H1 (cell line): ENCODE results near the gene HIGD2A. TPM values are rescaled to one million over a fixed set of nuclear protein-coding genes. Genes with fewer than 3 reads are reported as not detected.

Experiments used
- CTCF ChIA-PET: fragments of 300-600 bp; sonication (Branson Sonifier 250); formaldehyde crosslinking; loops from one replicate; lab custom pipeline; 2021; ENCODE audit not compliant: partially characterized antibody; lab: Charles Lee
- POLR2A ChIA-PET: fragments of 300-600 bp; sonication (Branson Sonifier 250); formaldehyde crosslinking; loops from one replicate; lab custom pipeline; 2021; ENCODE audit warnings: inconsistent platforms; ENCODE audit not compliant: partially characterized antibody; lab: Charles Lee
- DNase-seq, 2 experiments: peaks; one replicate each; pipeline versions ENCODE4 v3.0.0 to v3.0.0-alpha.2; 2010 to 2022; ENCODE audit warnings: low spot score in 2 of 2, low read depth in 1 of 2, mixed read lengths in 1 of 2
- FAIRE-seq: peaks from 2 replicates; lab custom pipeline; 2011; peaks lifted over from hg19 to GRCh38; lab: Jason Lieb, UNC
- H2AFZ ChIP-seq: 2 replicates; pipeline ENCODE4 v1.8.1; 2012; ENCODE audit warnings: low read length, inconsistent platforms
- H2AK5ac ChIP-seq: 2 replicates; pipeline ENCODE4 v1.6.1; 2013; ENCODE audit warnings: low read depth, low read length
- H2BK120ac ChIP-seq: replicated peaks from 2 replicates; pipeline ENCODE3; 2013; ENCODE audit warnings: low read depth, low read length, inconsistent platforms
- H2BK12ac ChIP-seq: 2 replicates; pipeline ENCODE4 v1.6.1; 2013; ENCODE audit warnings: low read depth, low read length
- H2BK15ac ChIP-seq: 2 replicates; pipeline ENCODE4 v1.6.1; 2013; ENCODE audit warnings: low read length
- H2BK20ac ChIP-seq: 2 replicates; pipeline ENCODE4 v1.6.1; 2013; ENCODE audit warnings: low read length
- H2BK5ac ChIP-seq: 2 replicates; pipeline ENCODE4 v1.6.1; 2013; ENCODE audit warnings: low read depth, low read length
- H3K14ac ChIP-seq: 2 replicates; pipeline ENCODE4 v1.6.1; 2013; ENCODE audit warnings: inconsistent platforms; ENCODE audit not compliant: insufficient read length
- H3K18ac ChIP-seq: 2 replicates; pipeline ENCODE4 v1.6.1; 2013; ENCODE audit warnings: low read length; ENCODE audit errors: extremely low read depth
- H3K23ac ChIP-seq: 2 replicates; pipeline ENCODE4 v1.6.1; 2013; ENCODE audit warnings: inconsistent platforms; ENCODE audit not compliant: insufficient read length
- H3K23me2 ChIP-seq: 2 replicates; pipeline ENCODE4 v1.6.1; 2013; ENCODE audit warnings: low read depth, low read length
- H3K27ac ChIP-seq: 2 replicates; pipeline ENCODE4 v1.6.1; 2011; ENCODE audit warnings: low read depth, low read length, inconsistent platforms
- H3K27me3 ChIP-seq, 4 experiments: replicated peaks in 1 of 4; 1 replicate in 1 of 4; 2 replicates in 3 of 4; pipeline versions ENCODE4 v1.6.1 to v1.8.1; 2011 to 2013; ENCODE audit warnings: low read length in 3 of 4, mild to moderate bottlenecking in 3 of 4, inconsistent platforms in 2 of 4, mixed read lengths in 2 of 4, moderate library complexity in 1 of 4; ENCODE audit not compliant: control insufficient read depth in 3 of 4, insufficient read depth in 3 of 4; ENCODE audit errors: extremely low read depth in 1 of 4
- H3K36me3 ChIP-seq, 4 experiments: 2 replicates each; pipeline versions ENCODE4 v1.6.1 to v1.8.1; 2011 to 2013; ENCODE audit warnings: mild to moderate bottlenecking in 4 of 4, low read length in 3 of 4, moderate library complexity in 2 of 4, control low read depth in 1 of 4, inconsistent platforms in 1 of 4; ENCODE audit not compliant: insufficient read depth in 4 of 4, control insufficient read depth in 2 of 4
- H3K4ac ChIP-seq: replicated peaks from 2 replicates; pipeline ENCODE3; 2013; ENCODE audit warnings: low read length, low read depth, mixed read lengths, inconsistent platforms; ENCODE audit not compliant: insufficient read length
- H3K4me1 ChIP-seq, 4 experiments: replicated peaks in 1 of 4; 1 replicate in 1 of 4; 2 replicates in 3 of 4; pipeline versions ENCODE4 v1.6.1 to v1.8.1; 2011 to 2013; ENCODE audit warnings: low read length in 3 of 4, inconsistent platforms in 2 of 4, mixed read lengths in 1 of 4; ENCODE audit not compliant: insufficient read depth in 4 of 4, control insufficient read depth in 3 of 4
- H3K4me2 ChIP-seq, 2 experiments: 2 replicates each; pipeline versions ENCODE4 v1.6.1 to v1.8.1; 2011 to 2013; ENCODE audit warnings: low read depth in 2 of 2, low read length in 2 of 2, control low read depth in 1 of 2, inconsistent platforms in 1 of 2, mild to moderate bottlenecking in 1 of 2; ENCODE audit not compliant: insufficient read depth in 1 of 2
- H3K4me3 ChIP-seq, 4 experiments: fragments of 200-600, 300-600 bp in 1 of 4; sonication (generic), shearing (Covaris generic), sonication (Bioruptor Twin) in 1 of 4; 2 replicates each; pipeline versions ENCODE4 v1.5.1 to v1.8.1; 2011 to 2016; ENCODE audit warnings: low read length in 4 of 4, low read depth in 3 of 4, control low read depth in 2 of 4, inconsistent platforms in 2 of 4, mild to moderate bottlenecking in 2 of 4, mixed read lengths in 1 of 4, moderate library complexity in 1 of 4; ENCODE audit not compliant: insufficient read depth in 2 of 4; ENCODE audit errors: extremely low read depth in 1 of 4
- H3K56ac ChIP-seq: replicated peaks from 2 replicates; pipeline ENCODE3; 2013; ENCODE audit warnings: low read depth, mild to moderate bottlenecking, mixed read lengths, low read length, inconsistent platforms; ENCODE audit not compliant: insufficient read length
- H3K79me1 ChIP-seq: 2 replicates; pipeline ENCODE4 v1.6.1; 2013; ENCODE audit warnings: low read depth, low read length, control low read depth
- H3K79me2 ChIP-seq, 2 experiments: 2 replicates each; pipeline versions ENCODE4 v1.6.1 to v1.8.1; 2012 to 2013; ENCODE audit warnings: low read length in 2 of 2, mild to moderate bottlenecking in 2 of 2, inconsistent platforms in 1 of 2; ENCODE audit not compliant: insufficient read depth in 2 of 2, control insufficient read depth in 1 of 2
- H3K9ac ChIP-seq, 4 experiments: replicated peaks in 1 of 4; 1 replicate in 1 of 4; 2 replicates in 3 of 4; pipeline versions ENCODE4 v1.6.1 to v1.8.1; 2011 to 2013; ENCODE audit warnings: low read depth in 3 of 4, low read length in 3 of 4, control low read depth in 2 of 4, mild to moderate bottlenecking in 2 of 4, moderate library complexity in 2 of 4, inconsistent platforms in 1 of 4; ENCODE audit errors: extremely low read depth in 1 of 4
- H3K9me3 ChIP-seq, 2 experiments: 2 replicates each; pipeline versions ENCODE4 v1.6.1 to v1.8.1; 2012 to 2013; ENCODE audit warnings: mild to moderate bottlenecking in 2 of 2, moderate library complexity in 2 of 2, control low read depth in 1 of 2, inconsistent platforms in 1 of 2, low read depth in 1 of 2, low read length in 1 of 2, mixed read lengths in 1 of 2; ENCODE audit not compliant: insufficient read depth in 2 of 2
- H4K20me1 ChIP-seq, 2 experiments: replicated peaks in 1 of 2; 2 replicates each; pipeline versions ENCODE3 to v1.8.1; 2011 to 2013; ENCODE audit warnings: inconsistent platforms in 2 of 2, low read length in 2 of 2, mild to moderate bottlenecking in 1 of 2; ENCODE audit not compliant: insufficient read depth in 2 of 2, control insufficient read depth in 1 of 2
- H4K5ac ChIP-seq: 2 replicates; pipeline ENCODE4 v1.6.1; 2013; ENCODE audit warnings: low read length, low read depth, mixed read lengths, inconsistent platforms; ENCODE audit not compliant: insufficient read length
- H4K8ac ChIP-seq: 2 replicates; pipeline ENCODE4 v1.8.0; 2013; ENCODE audit warnings: mild to moderate bottlenecking, moderate library complexity, low read length, inconsistent platforms; ENCODE audit not compliant: insufficient read depth; ENCODE audit errors: extremely low read depth
- H4K91ac ChIP-seq: replicated peaks from 2 replicates; pipeline ENCODE3; 2013; ENCODE audit warnings: low read length, mixed read lengths, inconsistent platforms; ENCODE audit not compliant: insufficient read length
- CTCF ChIP-seq, 3 experiments: IDR thresholded peaks; 1 replicate in 2 of 3; 2 replicates in 1 of 3; pipeline versions ENCODE4 v1.5.1 to v1.6.1; 2011; ENCODE audit warnings: low read length in 3 of 3, mild to moderate bottlenecking in 3 of 3, inconsistent platforms in 2 of 3, low read depth in 1 of 3, moderate library complexity in 1 of 3; ENCODE audit not compliant: insufficient read depth in 1 of 3; ENCODE audit errors: control extremely low read depth in 1 of 3
- KDM5A ChIP-seq: fragments of 200-600 bp; IDR thresholded peaks from 2 replicates; pipeline ENCODE4 v1.7.1; 2012; ENCODE audit warnings: mild to moderate bottlenecking, low read length, inconsistent platforms, mixed read lengths
- WGBS, 2 experiments: shearing (Covaris generic) in 1 of 2; methylation state at CpG; one replicate each; pipeline versions ENCODE4 v1.1.6 to v1.1.7; 2013 to 2015; ENCODE audit warnings: low lambda C conversion rate in 2 of 2, mixed read lengths in 2 of 2, inconsistent platforms in 1 of 2, low coverage in 1 of 2, missing lambda C conversion rate in 1 of 2; ENCODE audit not compliant: insufficient replicate concordance in 2 of 2, insufficient coverage in 1 of 2, insufficient read length in 1 of 2; ENCODE audit errors: extremely low coverage in 1 of 2, missing lambda C conversion rate in 1 of 2; 5-methylcytosine and 5-hydroxymethylcytosine counted together
- polyA plus RNA-seq, 7 experiments: library from polyadenylated mRNA; depleted of rRNA in 3 of 7; stranded (reverse) in 5 of 7; unstranded in 2 of 7; fragments of >200 nt in 5 of 7; fragments of 200-250 nt in 2 of 7; gene quantifications; 1 replicate in 5 of 7; 2 replicates in 1 of 7; 4 replicates in 1 of 7; pipeline versions ENCODE4 v1.2.1 to v1.2.3, GENCODE V29; 2011 to 2013; ENCODE audit warnings: missing spikeins in 2 of 7, mixed read lengths in 2 of 7
- total RNA-seq: library from RNA; stranded (reverse); fragmentation: NEBNext Ultra II Directional; extraction: Animal tissue kit (Norgen Biotek cat#: 25700); gene quantifications from 2 replicates; pipeline ENCODE4 v1.2.1, GENCODE V29; 2021

HIGD2A gene
- total and polyA plus RNA-seq, 2 of the 8 experiments (the other 6 are each of a cell fraction or from before 2014, with no cell fraction given): 95.5 to 264 TPM

GRCh38 chr5:176353533-176353932, 35.0 kb upstream of the HIGD2A start:
- H3K14ac ChIP-seq: no peak overlapping the region
- H3K4ac ChIP-seq: no peak overlapping the region
- H2AFZ ChIP-seq: no peak overlapping the region
- H3K27ac ChIP-seq: no peak overlapping the region
- H2BK120ac ChIP-seq: no peak overlapping the region
- H3K23ac ChIP-seq: no peak overlapping the region
- WGBS, 2 experiments: 90% methylated on average over 4 of the region's 4 CpGs; no CpG with 5 or more reads in 1 of the 2 experiments
- no peak overlapping the region for H2BK20ac ChIP-seq
- no peak overlapping the region for H2BK15ac ChIP-seq
- H4K20me1 ChIP-seq: peaks cover 11 to 29% of the 10 kb centered on the region in 2 experiments
- no peak overlapping the region for H3K4me3 ChIP-seq
- H3K23me2 ChIP-seq: no peaks in the 10 kb centered on the region
- H3K4me1 ChIP-seq: no peaks in the 10 kb centered on the region
- H3K36me3 ChIP-seq: peaks cover 17 to 84% (median 48%) of the 10 kb centered on the region in 4 experiments
- ChIA-PET POLR2A (interaction anchor here (1.3 to 2.0 kb wide), 2 partner anchors 12 to 34 kb away, joined by 3 to 5 read pairs; partner anchors contain the start of genes HIGD2A and NOP16), CTCF (interaction anchor here (1.9 kb wide), 1 partner anchor 25 kb away, joined by 6 read pairs; no protein-coding TSS in a partner anchor)
- FAIRE-seq (no peak), DNase-seq (no peak)
- H3K27me3 ChIP-seq: no peaks in the 10 kb centered on the region
- no peak overlapping the region for H2AK5ac ChIP-seq
- no peak overlapping the region for H4K8ac ChIP-seq
- no peak overlapping the region for H3K18ac ChIP-seq
- H3K79me2 ChIP-seq: peaks cover 4 to 63% of the 10 kb centered on the region in 2 experiments
- H3K9ac ChIP-seq: no peak overlapping the region
- TF ChIP-seq CTCF (IDR thresholded peaks at IDR 0.05; ENCODE audit: control extremely low read depth in 1 of 3, insufficient read depth in 1 of 3, low read depth in 1 of 3, low read length in 3 of 3): no peak
- no peak for TF ChIP-seq KDM5A
- no peak overlapping the region for H3K4me2 ChIP-seq
- H3K9me3 ChIP-seq: no peaks in the 10 kb centered on the region
- H2BK12ac ChIP-seq: no peak overlapping the region
- no peak overlapping the region for H4K91ac ChIP-seq
- no peak overlapping the region for H4K5ac ChIP-seq
- H3K79me1 ChIP-seq: peaks cover 19% of the 10 kb centered on the region
- H3K56ac ChIP-seq: no peak overlapping the region
- H2BK5ac ChIP-seq: no peak overlapping the region
